ENCODE data around the gene DNAJC1.

GRCh38 chr10:21751341-21752310 lies 251.9 kb downstream of the DNAJC1 start:
- TF ChIP-seq CTCF (tag by site-specific recombination; IDR thresholded peaks at IDR 0.05): no peak
- no peak for TF ChIP-seq ZNF202 (tag by site-specific recombination; IDR thresholded peaks at IDR 0.05; ENCODE audit: borderline replicate concordance)
- TF ChIP-seq ZEB2 (tag by site-specific recombination; IDR thresholded peaks at IDR 0.05): no peak
